Tibial nerve (tissue), 4 donors: Measurements from ENCODE around the gene GATAD2A. TPM values are rescaled to one million over a fixed set of nuclear protein-coding genes. Genes with fewer than 3 reads are reported as not detected.

ENCODE experiments used
- DNase-seq, 2 donors: peaks; one replicate each; pipeline ENCODE4 v3.0.0-alpha.2; 2019; ENCODE audit warnings: low spot score in 2 of 2
- H3K27ac ChIP-seq, 4 donors: fragments of 200-600 bp; sonication (generic) in 3 of 4; one replicate each; pipeline ENCODE4 v1.5.1; 2017 to 2019; ENCODE audit warnings: mild to moderate bottlenecking in 1 of 4
- H3K27me3 ChIP-seq, 2 donors: fragments of 200-600 bp; sonication (generic) in 1 of 2; one replicate each; pipeline versions ENCODE4 v1.5.1 to v1.6.0; 2017 to 2019
- H3K36me3 ChIP-seq, 3 donors: fragments of 200-600 bp; sonication (generic); one replicate each; pipeline ENCODE4 v1.5.1; 2018 to 2019
- H3K4me1 ChIP-seq, 4 donors: fragments of 200-600 bp; sonication (generic) in 3 of 4; one replicate each; pipeline ENCODE4 v1.5.1; 2017 to 2019
- H3K4me3 ChIP-seq, 4 donors: fragments of 200-600 bp; sonication (generic) in 3 of 4; one replicate each; pipeline ENCODE4 v1.5.1; 2017 to 2019; ENCODE audit warnings: mild to moderate bottlenecking in 1 of 4, moderate library complexity in 1 of 4
- H3K9me3 ChIP-seq, 4 donors: fragments of 200-600 bp; sonication (generic) in 3 of 4; one replicate each; pipeline ENCODE4 v1.5.1; 2017 to 2019
- CTCF ChIP-seq, 5 experiments: fragments of 200-600 bp in 3 of 5; fragments of 450-650 bp in 2 of 5; sonication (generic) in 3 of 5; IDR thresholded peaks; one replicate each; pipeline ENCODE4 v1.5.1; 2016 to 2019; ENCODE audit warnings: antibody characterized with exemption in 5 of 5, mild to moderate bottlenecking in 3 of 5, moderate library complexity in 2 of 5
- EP300 ChIP-seq, 2 donors: sonication (generic); formaldehyde crosslinking; IDR thresholded peaks; one replicate each; pipeline ENCODE4 v1.6.1; 2017; ENCODE audit warnings: antibody characterized with exemption in 2 of 2, mild to moderate bottlenecking in 1 of 2
- POLR2A ChIP-seq, 2 donors: fragments of 450-650 bp; IDR thresholded peaks; one replicate each; pipeline ENCODE4 v1.6.1; 2017; ENCODE audit warnings: antibody characterized with exemption in 2 of 2, mild to moderate bottlenecking in 2 of 2, moderate library complexity in 2 of 2
- WGBS, 2 donors: methylation state at CpG; one replicate each; pipeline ENCODE4 v1.1.5; 2018; 5-methylcytosine and 5-hydroxymethylcytosine counted together
- total RNA-seq, 4 donors: library from RNA; depleted of rRNA; stranded (reverse); fragments of >200 nt; gene quantifications; one replicate each; pipeline ENCODE4 v1.1.0, GENCODE V29; 2016

GATAD2A gene
- total RNA-seq, 4 donors from 2014 or later: 34.1 to 69.6 (median 36.8) TPM

- WGBS, 2 donors: 62 to 69% methylated on average over 8 of the region's 8 CpGs
- peaks cover 0 to 5% (median 0%) of the 10 kb centered on the region in 3 donors for H3K36me3 ChIP-seq
- H3K4me3 ChIP-seq: no peak overlapping the region
- peak overlapping the region; percentile 39 to 91 (median 80) for H3K27ac ChIP-seq
- no peak for DNase-seq
- H3K9me3 ChIP-seq: no peaks in the 10 kb centered on the region
- TF ChIP-seq POLR2A (IDR thresholded peaks at IDR 0.05): no peak
- TF ChIP-seq EP300 (IDR thresholded peaks at IDR 0.05): no peak
- no peak for TF ChIP-seq CTCF (IDR thresholded peaks at IDR 0.05)
- H3K27me3 ChIP-seq: no peaks in the 10 kb centered on the region
- peaks cover 0 to 78% (median 62%) of the 10 kb centered on the region in 4 donors for H3K4me1 ChIP-seq
These were observed 54.3 kb downstream of the GATAD2A start for GRCh38 chr19:19459707-19460251.

GRCh38 chr19:19460258-19460731 lies 54.8 kb downstream of the GATAD2A start:
- peak overlapping the region in 2 of 4 donors; percentile 11 to 22 for H3K4me3 ChIP-seq
- H3K27me3 ChIP-seq: no peaks in the 10 kb centered on the region
- WGBS, 2 donors: 50 to 66% methylated on average over 7 to 10 of the region's 10 CpGs
- peaks cover 0 to 10% (median 2%) of the 10 kb centered on the region in 3 donors for H3K36me3 ChIP-seq
- peak overlapping the region; percentile 39 to 91 (median 80) for H3K27ac ChIP-seq
- no peak for DNase-seq
- no peaks in the 10 kb centered on the region for H3K9me3 ChIP-seq
- TF ChIP-seq POLR2A (IDR thresholded peaks at IDR 0.05) (no peak), EP300 (IDR thresholded peaks at IDR 0.05) (no peak), CTCF (IDR thresholded peaks at IDR 0.05) (no peak)
- peaks cover 0 to 80% (median 62%) of the 10 kb centered on the region in 4 donors for H3K4me1 ChIP-seq

GRCh38 chr19:19460761-19461265 lies 55.3 kb downstream of the GATAD2A start:
- no peaks in the 10 kb centered on the region for H3K27me3 ChIP-seq
- no peaks in the 10 kb centered on the region for H3K9me3 ChIP-seq
- peak overlapping the region; percentile 39 to 91 (median 80) for H3K27ac ChIP-seq
- peaks cover 0 to 80% (median 62%) of the 10 kb centered on the region in 4 donors for H3K4me1 ChIP-seq
- peak; percentile 33 to 56 for DNase-seq
- TF ChIP-seq EP300 (IDR thresholded peaks at IDR 0.05) (peak in 1 of 2 donors; percentile 80), CTCF (IDR thresholded peaks at IDR 0.05) (no peak), POLR2A (IDR thresholded peaks at IDR 0.05) (peak in 1 of 2 donors; percentile 33)
- H3K36me3 ChIP-seq: peaks cover 0 to 15% (median 7%) of the 10 kb centered on the region in 3 donors
- WGBS, 2 donors: 15 to 20% methylated on average over 18 of the region's 18 CpGs
- H3K4me3 ChIP-seq: peak overlapping the region in 2 of 4 donors; percentile 11 to 22

- Histone ChIP-seq H3K27me3 (no peaks in the 10 kb centered on the region), H3K36me3 (peaks cover 0 to 20% (median 8%) of the 10 kb centered on the region in 3 donors), H3K4me3 (no peak overlapping the region), H3K4me1 (peaks cover 0 to 77% (median 62%) of the 10 kb centered on the region in 4 donors), H3K27ac (peak overlapping the region; percentile 24 to 91 (median 80)), H3K9me3 (no peaks in the 10 kb centered on the region)
- 61 to 75% methylated on average over 4 of the region's 4 CpGs for WGBS, 2 donors
- no peak for DNase-seq
- no peak for TF ChIP-seq POLR2A (IDR thresholded peaks at IDR 0.05)
- TF ChIP-seq EP300 (IDR thresholded peaks at IDR 0.05): no peak
- TF ChIP-seq CTCF (IDR thresholded peaks at IDR 0.05): no peak
These were observed 55.8 kb downstream of the GATAD2A start for GRCh38 chr19:19461306-19461670.
